B cell (primary cell): ENCODE results near the gene CASP9.

Experiments used
- EZH2 ChIP-seq: IDR thresholded peaks from 2 replicates; pipeline ENCODE4 v1.6.1; 2012; ENCODE audit warnings: borderline replicate concordance, low read depth, mild to moderate bottlenecking, moderate library complexity, low read length; ENCODE audit not compliant: insufficient read depth, poor library complexity, severe bottlenecking
- TF ChIP-seq, protein P1 (sequence below): fragments of 200-600 bp; IDR thresholded peaks from one replicate; pipeline ENCODE4 v1.8.0; 2022; ENCODE audit warnings: antibody characterized with exemption, mild to moderate bottlenecking

DNA sequence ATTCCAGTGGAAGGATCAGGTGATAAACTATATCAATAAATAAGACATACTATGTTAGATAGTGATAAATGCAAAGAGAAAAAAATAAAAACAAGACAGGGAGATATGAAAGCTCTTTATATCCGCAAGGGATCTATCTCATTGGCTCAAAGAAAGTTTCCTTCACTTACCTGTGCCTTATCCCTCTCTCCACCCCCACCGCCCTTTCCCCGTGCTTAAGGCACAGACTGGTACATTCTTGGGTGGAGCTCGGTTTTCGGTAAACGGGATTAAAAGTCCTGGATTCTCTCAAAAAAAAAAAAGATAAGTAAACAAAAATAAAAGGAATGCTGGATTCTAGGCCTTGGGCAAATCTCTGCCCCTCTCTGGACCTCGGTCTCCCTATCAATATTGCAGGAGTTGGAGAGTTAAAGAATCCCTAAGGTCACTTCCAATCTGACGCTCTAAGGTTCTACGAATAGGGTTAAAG lies 2.0 kb upstream of the CASP9 start:
- TF ChIP-seq EZH2: no peak
- TF ChIP-seq, protein P1, sequence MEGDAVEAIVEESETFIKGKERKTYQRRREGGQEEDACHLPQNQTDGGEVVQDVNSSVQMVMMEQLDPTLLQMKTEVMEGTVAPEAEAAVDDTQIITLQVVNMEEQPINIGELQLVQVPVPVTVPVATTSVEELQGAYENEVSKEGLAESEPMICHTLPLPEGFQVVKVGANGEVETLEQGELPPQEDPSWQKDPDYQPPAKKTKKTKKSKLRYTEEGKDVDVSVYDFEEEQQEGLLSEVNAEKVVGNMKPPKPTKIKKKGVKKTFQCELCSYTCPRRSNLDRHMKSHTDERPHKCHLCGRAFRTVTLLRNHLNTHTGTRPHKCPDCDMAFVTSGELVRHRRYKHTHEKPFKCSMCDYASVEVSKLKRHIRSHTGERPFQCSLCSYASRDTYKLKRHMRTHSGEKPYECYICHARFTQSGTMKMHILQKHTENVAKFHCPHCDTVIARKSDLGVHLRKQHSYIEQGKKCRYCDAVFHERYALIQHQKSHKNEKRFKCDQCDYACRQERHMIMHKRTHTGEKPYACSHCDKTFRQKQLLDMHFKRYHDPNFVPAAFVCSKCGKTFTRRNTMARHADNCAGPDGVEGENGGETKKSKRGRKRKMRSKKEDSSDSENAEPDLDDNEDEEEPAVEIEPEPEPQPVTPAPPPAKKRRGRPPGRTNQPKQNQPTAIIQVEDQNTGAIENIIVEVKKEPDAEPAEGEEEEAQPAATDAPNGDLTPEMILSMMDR: no peak
